ENCODE results near the gene PXMP4.

Gene PXMP4

GRCh38 chr20:33688938-33689424, 31.1 kb downstream of the PXMP4 start:
- WGBS = 87% methylated on average over 3 of the region's 3 CpGs
- Histone ChIP-seq H3K27ac (ENCODE audit: low read depth, low read length) (no peak overlapping the region), H3K27me3 (ENCODE audit: insufficient read depth, low read length) (peaks cover 23% of the 10 kb centered on the region), H3K9ac (ENCODE audit: low read depth, low read length) (no peak overlapping the region), H3K36me3 (ENCODE audit: insufficient read depth, low read length) (no peaks in the 10 kb centered on the region), H3K9me3 (ENCODE audit: insufficient read depth, low read depth, low read length) (no peaks in the 10 kb centered on the region), H3K4me3 (ENCODE audit: low read length) (no peak overlapping the region), H3K4me1 (ENCODE audit: insufficient read depth, low read length) (peaks cover 20% of the 10 kb centered on the region)

GRCh38 chr20:33687993-33688937, 31.8 kb downstream of the PXMP4 start:
- Histone ChIP-seq H3K36me3 (ENCODE audit: insufficient read depth, low read length) (no peaks in the 10 kb centered on the region), H3K27me3 (ENCODE audit: insufficient read depth, low read length) (peaks cover 23% of the 10 kb centered on the region), H3K9ac (ENCODE audit: low read depth, low read length) (no peak overlapping the region), H3K4me3 (ENCODE audit: low read length) (no peak overlapping the region), H3K27ac (ENCODE audit: low read depth, low read length) (no peak overlapping the region), H3K4me1 (ENCODE audit: insufficient read depth, low read length) (peaks cover 17% of the 10 kb centered on the region), H3K9me3 (ENCODE audit: insufficient read depth, low read depth, low read length) (no peaks in the 10 kb centered on the region)
- WGBS = 93% methylated on average over 3 of the region's 3 CpGs

- Histone ChIP-seq H3K27ac (ENCODE audit: low read depth, low read length) (no peak overlapping the region), H3K27me3 (ENCODE audit: insufficient read depth, low read length) (peaks cover 23% of the 10 kb centered on the region), H3K36me3 (ENCODE audit: insufficient read depth, low read length) (no peaks in the 10 kb centered on the region), H3K4me3 (ENCODE audit: low read length) (no peak overlapping the region), H3K9ac (ENCODE audit: low read depth, low read length) (no peak overlapping the region), H3K9me3 (ENCODE audit: insufficient read depth, low read depth, low read length) (no peaks in the 10 kb centered on the region), H3K4me1 (ENCODE audit: insufficient read depth, low read length) (peaks cover 15% of the 10 kb centered on the region; the same call in 1 of the 2 replicates)
- WGBS = 88% methylated on average over 8 of the region's 8 CpGs
Observed at GRCh38 chr20:33687370-33687915, 32.7 kb downstream of the PXMP4 start.

GRCh38 chr20:33686984-33687366, 33.1 kb downstream of the PXMP4 start:
- Histone ChIP-seq H3K27me3 (ENCODE audit: insufficient read depth, low read length) (peaks cover 23% of the 10 kb centered on the region), H3K27ac (ENCODE audit: low read depth, low read length) (no peak overlapping the region), H3K4me1 (ENCODE audit: insufficient read depth, low read length) (peaks cover 15% of the 10 kb centered on the region; the same call in 1 of the 2 replicates), H3K9ac (ENCODE audit: low read depth, low read length) (peak overlapping the region; percentile 2; the same call in 1 of the 2 replicates), H3K9me3 (ENCODE audit: insufficient read depth, low read depth, low read length) (no peaks in the 10 kb centered on the region), H3K4me3 (ENCODE audit: low read length) (peak overlapping the region; percentile 42), H3K36me3 (ENCODE audit: insufficient read depth, low read length) (no peaks in the 10 kb centered on the region)
- WGBS = 86% methylated on average over 14 of the region's 14 CpGs

GRCh38 chr20:33686100-33686983, 33.8 kb downstream of the PXMP4 start, which contains the start of gene E2F1:
E2F1 (minus strand) TSS chr20:33686385; CDS start chr20:33686264, 121 bp downstream.
- peak within 1 kb of the TSS; percentile 20; the same call in 1 of the 2 replicates for H3K27ac ChIP-seq (ENCODE audit: low read depth, low read length)
- WGBS = 3% methylated on average over 101 of the region's 101 CpGs
- H3K4me1 ChIP-seq (ENCODE audit: insufficient read depth, low read length) = peaks cover 15% of the 10 kb centered on the region; the same call in 1 of the 2 replicates

GRCh38 chr20:33685328-33686099, 34.6 kb downstream of the PXMP4 start:
- H3K9me3 ChIP-seq (ENCODE audit: insufficient read depth, low read depth, low read length) = no peaks in the 10 kb centered on the region
- peak overlapping the region; percentile 20; the same call in 1 of the 2 replicates for H3K27ac ChIP-seq (ENCODE audit: low read depth, low read length)
- peaks cover 5% of the 10 kb centered on the region; the same call in 1 of the 2 replicates for H3K36me3 ChIP-seq (ENCODE audit: insufficient read depth, low read length)
- peaks cover 15% of the 10 kb centered on the region; the same call in 1 of the 2 replicates for H3K4me1 ChIP-seq (ENCODE audit: insufficient read depth, low read length)
- peaks cover 21% of the 10 kb centered on the region for H3K27me3 ChIP-seq (ENCODE audit: insufficient read depth, low read length)
- under 1% methylated on average over 53 of the region's 53 CpGs for WGBS
- H3K4me3 ChIP-seq (ENCODE audit: low read length) = peak overlapping the region; percentile 68
- peak overlapping the region; percentile 86 for H3K9ac ChIP-seq (ENCODE audit: low read depth, low read length)

More at GRCh38 chr20:33686100-33686983, 33.8 kb downstream of the PXMP4 start, which contains the start of gene E2F1:
- Histone ChIP-seq H3K9me3 (ENCODE audit: insufficient read depth, low read depth, low read length) (no peaks in the 10 kb centered on the region), H3K27me3 (ENCODE audit: insufficient read depth, low read length) (peaks cover 23% of the 10 kb centered on the region), H3K9ac (ENCODE audit: low read depth, low read length) (peak within 1 kb of the TSS; percentile 86), H3K36me3 (ENCODE audit: insufficient read depth, low read length) (no peaks in the 10 kb centered on the region), H3K4me3 (ENCODE audit: low read length) (peak within 1 kb of the TSS; percentile 68)

GRCh38 chr20:33684533-33685327, 35.4 kb downstream of the PXMP4 start:
- Histone ChIP-seq H3K4me1 (ENCODE audit: insufficient read depth, low read length) (peaks cover 9% of the 10 kb centered on the region; the same call in 1 of the 2 replicates), H3K9ac (ENCODE audit: low read depth, low read length) (peak overlapping the region; percentile 86), H3K27me3 (ENCODE audit: insufficient read depth, low read length) (peaks cover 18% of the 10 kb centered on the region), H3K27ac (ENCODE audit: low read depth, low read length) (peak overlapping the region; percentile 20; the same call in 1 of the 2 replicates), H3K36me3 (ENCODE audit: insufficient read depth, low read length) (peaks cover 13% of the 10 kb centered on the region), H3K9me3 (ENCODE audit: insufficient read depth, low read depth, low read length) (no peaks in the 10 kb centered on the region), H3K4me3 (ENCODE audit: low read length) (peak overlapping the region; percentile 68)
- WGBS = 33% methylated on average over 10 of the region's 10 CpGs

GRCh38 chr20:33681728-33682353, 38.3 kb downstream of the PXMP4 start:
- Histone ChIP-seq H3K4me3 (ENCODE audit: low read length) (no peak overlapping the region), H3K27ac (ENCODE audit: low read depth, low read length) (no peak overlapping the region), H3K9me3 (ENCODE audit: insufficient read depth, low read depth, low read length) (no peaks in the 10 kb centered on the region), H3K4me1 (ENCODE audit: insufficient read depth, low read length) (0 out of 2 replicates have a peak, but pooled peaks cover 6% of the 10 kb centered on the region), H3K9ac (ENCODE audit: low read depth, low read length) (no peak overlapping the region), H3K36me3 (ENCODE audit: insufficient read depth, low read length) (peaks cover 42% of the 10 kb centered on the region), H3K27me3 (ENCODE audit: insufficient read depth, low read length) (no peaks in the 10 kb centered on the region)
- 90% methylated on average over 9 of the region's 9 CpGs for WGBS

- Histone ChIP-seq H3K4me3 (ENCODE audit: low read length) (no peak overlapping the region), H3K9me3 (ENCODE audit: insufficient read depth, low read depth, low read length) (no peaks in the 10 kb centered on the region), H3K4me1 (ENCODE audit: insufficient read depth, low read length) (0 out of 2 replicates have a peak, but pooled peaks cover 3% of the 10 kb centered on the region), H3K27me3 (ENCODE audit: insufficient read depth, low read length) (no peaks in the 10 kb centered on the region), H3K9ac (ENCODE audit: low read depth, low read length) (no peak overlapping the region), H3K27ac (ENCODE audit: low read depth, low read length) (no peak overlapping the region), H3K36me3 (ENCODE audit: insufficient read depth, low read length) (peaks cover 47% of the 10 kb centered on the region)
- WGBS = 93% methylated on average over 5 of the region's 5 CpGs
Observed at GRCh38 chr20:33681288-33681687, 38.8 kb downstream of the PXMP4 start.
